A673 (cell line): ENCODE measurements around the gene OR2V1.

Experiments used
- CTCF ChIP-seq: fragments of 300-800, 200-600 bp; sonication (generic); conservative IDR thresholded peaks from 2 replicates; pipeline ENCODE4 v1.5.1; 2017; ENCODE audit warnings: low read depth, mild to moderate bottlenecking, antibody characterized with exemption, low read length, moderate library complexity, mixed read lengths
- EZH2 ChIP-seq: fragments of 200-600 bp; sonication (generic); IDR thresholded peaks from 2 replicates; pipeline ENCODE4 v1.6.1; 2017; ENCODE audit warnings: borderline replicate concordance, low read depth, mild to moderate bottlenecking, mixed read lengths, antibody characterized with exemption, low read length; ENCODE audit not compliant: poor library complexity, severe bottlenecking

- TF ChIP-seq CTCF, result no peak
- TF ChIP-seq EZH2, result no peak
Measured at GRCh38 chr5:181138258-181138657, 7.3 kb upstream of the OR2V1 start.
